Measurements from ENCODE around the gene LSM6.
A peak's percentile ranks its signal among the peaks of the same experiment; 100 is the strongest.

The LSM6 gene

GRCh38 chr4:146170149-146170548 is 5.4 kb upstream of the LSM6 start:
- H3K27me3 ChIP-seq, result no peaks in the 10 kb centered on the region
- no peaks in the 10 kb centered on the region for H3K4me1 ChIP-seq
- intact Hi-C loops (cut with DNase I; ENCODE audit: low total_unique reads), result loop anchor here (10.0 kb wide), 2 partner anchors 225 to 555 kb away; partner anchors contain the start of gene MMAA
- DNase-seq, result no peak
- no peak overlapping the region for H3K27ac ChIP-seq
- no peaks in the 10 kb centered on the region for H3K36me3 ChIP-seq
- TF ChIP-seq, protein P1, sequence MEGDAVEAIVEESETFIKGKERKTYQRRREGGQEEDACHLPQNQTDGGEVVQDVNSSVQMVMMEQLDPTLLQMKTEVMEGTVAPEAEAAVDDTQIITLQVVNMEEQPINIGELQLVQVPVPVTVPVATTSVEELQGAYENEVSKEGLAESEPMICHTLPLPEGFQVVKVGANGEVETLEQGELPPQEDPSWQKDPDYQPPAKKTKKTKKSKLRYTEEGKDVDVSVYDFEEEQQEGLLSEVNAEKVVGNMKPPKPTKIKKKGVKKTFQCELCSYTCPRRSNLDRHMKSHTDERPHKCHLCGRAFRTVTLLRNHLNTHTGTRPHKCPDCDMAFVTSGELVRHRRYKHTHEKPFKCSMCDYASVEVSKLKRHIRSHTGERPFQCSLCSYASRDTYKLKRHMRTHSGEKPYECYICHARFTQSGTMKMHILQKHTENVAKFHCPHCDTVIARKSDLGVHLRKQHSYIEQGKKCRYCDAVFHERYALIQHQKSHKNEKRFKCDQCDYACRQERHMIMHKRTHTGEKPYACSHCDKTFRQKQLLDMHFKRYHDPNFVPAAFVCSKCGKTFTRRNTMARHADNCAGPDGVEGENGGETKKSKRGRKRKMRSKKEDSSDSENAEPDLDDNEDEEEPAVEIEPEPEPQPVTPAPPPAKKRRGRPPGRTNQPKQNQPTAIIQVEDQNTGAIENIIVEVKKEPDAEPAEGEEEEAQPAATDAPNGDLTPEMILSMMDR (IDR thresholded peaks at IDR 0.05), result no peak
- no peak overlapping the region for H3K4me3 ChIP-seq
- H3K9me3 ChIP-seq, result no peaks in the 10 kb centered on the region

GRCh38 chr4:146176891-146177290 is 1.4 kb downstream of the LSM6 start:
- H3K4me3 ChIP-seq, result peak overlapping the region; percentile 91 to 95
- no peaks in the 10 kb centered on the region for H3K27me3 ChIP-seq
- TF ChIP-seq, protein P1 (IDR thresholded peaks at IDR 0.05), result no peak
- intact Hi-C loops (cut with DNase I; ENCODE audit: low total_unique reads), result loop anchor here (10.0 kb wide), 2 partner anchors 232 to 562 kb away; partner anchors contain the start of gene MMAA
- no peak for DNase-seq
- H3K27ac ChIP-seq, result no peak overlapping the region
- H3K9me3 ChIP-seq, result no peaks in the 10 kb centered on the region
- peaks cover 0 to 35% (median 22%) of the 10 kb centered on the region in 4 donors for H3K4me1 ChIP-seq
- no peaks in the 10 kb centered on the region for H3K36me3 ChIP-seq

GRCh38 chr4:146178126-146178525 is 2.6 kb downstream of the LSM6 start:
- H3K4me3 ChIP-seq, result no peak overlapping the region
- TF ChIP-seq, protein P1 (IDR thresholded peaks at IDR 0.05), result no peak
- DNase-seq, result no peak
- no peaks in the 10 kb centered on the region for H3K27me3 ChIP-seq
- H3K36me3 ChIP-seq, result no peaks in the 10 kb centered on the region
- no peak overlapping the region for H3K27ac ChIP-seq
- no peaks in the 10 kb centered on the region for H3K9me3 ChIP-seq
- H3K4me1 ChIP-seq, result peaks cover 0 to 35% (median 22%) of the 10 kb centered on the region in 4 donors
- intact Hi-C loops (cut with DNase I; ENCODE audit: low total_unique reads), result loop anchor here (10.0 kb wide), 2 partner anchors 233 to 563 kb away; partner anchors contain the start of gene MMAA

DNA sequence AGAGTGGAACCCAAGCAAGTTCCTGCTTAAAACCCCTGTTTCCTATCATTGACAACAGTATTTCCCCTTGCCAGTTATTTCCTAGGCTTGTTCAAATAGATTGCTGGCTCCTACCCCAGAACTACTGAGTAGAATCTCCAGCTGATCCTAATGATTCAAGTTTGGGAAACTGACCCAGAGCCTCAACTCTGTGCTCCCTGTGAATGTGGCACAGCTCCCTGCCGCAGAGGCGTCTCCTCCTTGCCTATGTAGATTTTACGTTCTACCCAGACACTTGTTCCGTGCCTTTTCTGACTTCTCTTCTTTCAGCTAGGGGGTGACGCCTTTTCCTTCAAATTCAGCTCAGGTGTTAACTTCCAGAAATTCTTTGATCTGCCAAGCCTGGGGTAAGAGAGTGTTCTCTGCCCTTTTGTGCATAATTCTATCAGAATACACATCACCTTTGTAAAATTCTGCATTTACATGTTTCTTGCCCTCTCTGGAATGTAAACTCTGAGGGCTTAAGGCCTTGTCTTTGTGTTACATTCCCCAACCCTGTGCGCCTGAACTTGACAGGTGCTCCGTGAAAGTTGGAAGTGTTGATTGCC is 4.4 kb downstream of the LSM6 start:
- no peak overlapping the region for H3K27ac ChIP-seq
- no peak overlapping the region for H3K4me3 ChIP-seq

DNA sequence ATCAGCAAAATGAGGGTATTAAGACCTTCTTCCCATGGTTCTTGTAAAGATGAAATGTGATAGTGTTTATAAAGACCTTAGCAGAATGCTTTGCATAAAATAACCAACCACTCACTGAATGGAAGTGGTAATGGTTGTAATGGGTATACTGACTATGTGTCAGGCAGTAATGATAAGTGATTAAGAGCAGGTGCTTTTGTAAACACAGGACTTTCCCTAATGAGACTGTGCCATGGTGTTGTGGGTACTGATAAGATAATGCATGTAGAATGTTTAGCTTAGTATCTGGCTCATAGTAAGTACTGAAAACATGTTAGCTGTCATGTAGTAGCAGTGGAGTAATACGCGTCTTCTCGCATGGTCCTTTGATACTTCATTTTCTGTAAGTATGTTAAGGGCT is 6.9 kb downstream of the LSM6 start:
- H3K4me1 ChIP-seq, result peaks cover 0 to 24% (median 14%) of the 10 kb centered on the region in 4 donors
- intact Hi-C loops (cut with DNase I; ENCODE audit: low total_unique reads), result no loop called here
- no peak for DNase-seq
- H3K27ac ChIP-seq, result no peak overlapping the region
- peaks cover 11 to 27% (median 18%) of the 10 kb centered on the region in 3 donors for H3K36me3 ChIP-seq
- H3K9me3 ChIP-seq, result no peaks in the 10 kb centered on the region
- H3K4me3 ChIP-seq, result no peak overlapping the region
- no peaks in the 10 kb centered on the region for H3K27me3 ChIP-seq
- TF ChIP-seq, protein P1 (IDR thresholded peaks at IDR 0.05), result no peak

More for the DNA sequence above, 4.4 kb downstream of the LSM6 start:
- Histone ChIP-seq H3K9me3 (no peaks in the 10 kb centered on the region), H3K4me1 (peaks cover 0 to 35% (median 22%) of the 10 kb centered on the region in 4 donors), H3K36me3 (peaks cover 0 to 11% (median 7%) of the 10 kb centered on the region in 3 donors), H3K27me3 (no peaks in the 10 kb centered on the region)
- intact Hi-C loops (cut with DNase I; ENCODE audit: low total_unique reads), result loop anchor here (10.0 kb wide), 2 partner anchors 235 to 565 kb away; partner anchors contain the start of gene MMAA
- DNase-seq, result no peak
- TF ChIP-seq, protein P1 (IDR thresholded peaks at IDR 0.05), result no peak
